WTC11 (cell line): Measurements from ENCODE around the gene PLD5. TPM values are rescaled to one million over a fixed set of nuclear protein-coding genes. Genes with fewer than 3 reads are reported as not detected.

ENCODE experiments used
- ATAC-seq: fragments of 200-7000 bp; cut with Tn5 transposase; 2 replicates; pipeline ENCODE4 v1.10.0; 2021; ENCODE audit warnings: mild to moderate bottlenecking, moderate library complexity
- CTCF ChIA-PET: fragments of 300-600 bp; sonication (Branson Sonifier 250); formaldehyde crosslinking; loops from one replicate; lab custom pipeline; 2021; ENCODE audit warnings: antibody characterized with exemption; lab: Charles Lee
- POLR2A ChIA-PET: fragments of 350-600 bp; sonication (Branson Sonifier 250); formaldehyde crosslinking; loops from one replicate; lab custom pipeline; 2021; ENCODE audit warnings: antibody characterized with exemption; lab: Charles Lee
- DNase-seq: peaks from one replicate; pipeline ENCODE4 v3.0.0; 2021; ENCODE audit warnings: low spot score
- H3K27ac Mint-ChIP-seq: 2 replicates; pipeline ENCODE4 v1.8.0; 2021; ENCODE audit warnings: mixed read lengths
- H3K27me3 Mint-ChIP-seq: 2 replicates; pipeline ENCODE4 v1.8.0; 2021; ENCODE audit warnings: low read depth, mild to moderate bottlenecking, moderate library complexity, mixed read lengths
- H3K36me3 Mint-ChIP-seq: 2 replicates; pipeline ENCODE4 v1.8.0; 2021; ENCODE audit warnings: mixed read lengths
- H3K4me1 Mint-ChIP-seq: 2 replicates; pipeline ENCODE4 v1.8.0; 2022; ENCODE audit warnings: mixed read lengths
- H3K4me3 Mint-ChIP-seq: 2 replicates; pipeline ENCODE4 v1.8.0; 2021; ENCODE audit warnings: mild to moderate bottlenecking, moderate library complexity, mixed read lengths
- H3K9me3 Mint-ChIP-seq: 2 replicates; pipeline ENCODE4 v1.8.0; 2021; ENCODE audit warnings: mixed read lengths
- AFF4 ChIP-seq: sonication (generic); formaldehyde crosslinking; IDR thresholded peaks from 2 replicates; pipeline ENCODE4 v1.8.1; 2023; ENCODE audit warnings: mild to moderate bottlenecking, missing genetic modification reagents, borderline replicate concordance
- ATF2 ChIP-seq: sonication (generic); formaldehyde crosslinking; IDR thresholded peaks from 2 replicates; pipeline ENCODE4 v1.8.1; 2022; ENCODE audit warnings: low read depth, missing genetic modification reagents, borderline replicate concordance
- ATF6 ChIP-seq: sonication (generic); formaldehyde crosslinking; IDR thresholded peaks from 2 replicates; pipeline ENCODE4 v1.8.1; 2023; ENCODE audit warnings: mild to moderate bottlenecking, missing genetic modification reagents
- CREM ChIP-seq: sonication (generic); formaldehyde crosslinking; IDR thresholded peaks from 2 replicates; pipeline ENCODE4 v1.8.1; 2022; ENCODE audit warnings: mild to moderate bottlenecking, missing genetic modification reagents, moderate library complexity
- ETV6 ChIP-seq: sonication (generic); formaldehyde crosslinking; IDR thresholded peaks from 2 replicates; pipeline ENCODE4 v1.8.1; 2022; ENCODE audit warnings: mild to moderate bottlenecking, missing genetic modification reagents
- FOXJ3 ChIP-seq: sonication (generic); formaldehyde crosslinking; IDR thresholded peaks from 2 replicates; pipeline ENCODE4 v1.9.0; 2021; ENCODE audit warnings: missing genetic modification reagents, mild to moderate bottlenecking, borderline replicate concordance
- FOXP4 ChIP-seq: sonication (generic); formaldehyde crosslinking; IDR thresholded peaks from 2 replicates; pipeline ENCODE4 v1.8.0; 2022; ENCODE audit warnings: mild to moderate bottlenecking, missing genetic modification reagents
- GTF2I ChIP-seq: fragments of 250-450 bp; sonication (Bioruptor Pico); conservative IDR thresholded peaks from 2 replicates; pipeline ENCODE4 v1.4.0; 2021; ENCODE audit warnings: mild to moderate bottlenecking
- HMGA2 ChIP-seq: fragments of 250-450 bp; sonication (Bioruptor Pico); IDR thresholded peaks from 2 replicates; pipeline ENCODE4 v1.4.0; 2021; ENCODE audit warnings: mild to moderate bottlenecking, moderate library complexity
- JAZF1 ChIP-seq: fragments of 250-450 bp; sonication (Bioruptor Pico); IDR thresholded peaks from 2 replicates; pipeline ENCODE4 v1.9.0; 2021; ENCODE audit warnings: moderate library complexity, mild to moderate bottlenecking, inconsistent platforms
- JUN ChIP-seq: sonication (generic); formaldehyde crosslinking; IDR thresholded peaks from 2 replicates; pipeline ENCODE4 v1.8.0; 2023; ENCODE audit warnings: mild to moderate bottlenecking, missing genetic modification reagents
- MXD4 ChIP-seq: fragments of 250-450 bp; sonication (Bioruptor Pico); IDR thresholded peaks from 2 replicates; pipeline ENCODE4 v1.8.0; 2021; ENCODE audit warnings: mild to moderate bottlenecking, moderate library complexity, borderline replicate concordance
- OVOL2 ChIP-seq: fragments of 250-450 bp; sonication (Bioruptor Pico); IDR thresholded peaks from 2 replicates; pipeline ENCODE4 v1.9.0; 2021; ENCODE audit warnings: mild to moderate bottlenecking, borderline replicate concordance
- RORB ChIP-seq: fragments of 250-450 bp; sonication (Bioruptor Pico); IDR thresholded peaks from 2 replicates; pipeline ENCODE4 v1.9.0; 2021; ENCODE audit warnings: mild to moderate bottlenecking
- SP1 ChIP-seq: sonication (generic); formaldehyde crosslinking; conservative IDR thresholded peaks from 2 replicates; pipeline ENCODE4 v1.8.1; 2022; ENCODE audit warnings: missing genetic modification reagents
- ZNF219 ChIP-seq: sonication (generic); formaldehyde crosslinking; IDR thresholded peaks from 2 replicates; pipeline ENCODE4 v1.8.0; 2023; ENCODE audit warnings: missing genetic modification reagents, mild to moderate bottlenecking, borderline replicate concordance
- ZNF263 ChIP-seq: sonication (generic); formaldehyde crosslinking; IDR thresholded peaks from 2 replicates; pipeline ENCODE4 v1.8.1; 2022; ENCODE audit warnings: low read depth, mild to moderate bottlenecking, moderate library complexity, missing genetic modification reagents
- ZNF281 ChIP-seq: sonication (generic); formaldehyde crosslinking; IDR thresholded peaks from 2 replicates; pipeline ENCODE4 v1.8.0; 2023; ENCODE audit warnings: mild to moderate bottlenecking, missing genetic modification reagents
- ZNF416 ChIP-seq: fragments of 250-450 bp; sonication (Bioruptor Pico); IDR thresholded peaks from 2 replicates; pipeline ENCODE4 v1.9.0; 2021; ENCODE audit warnings: mild to moderate bottlenecking, inconsistent platforms
- ZNF423 ChIP-seq: fragments of 250-450 bp; sonication (Bioruptor Pico); IDR thresholded peaks from 2 replicates; pipeline ENCODE4 v2.1.2; 2022; ENCODE audit warnings: mild to moderate bottlenecking, moderate library complexity
- total RNA-seq: library from RNA; stranded (reverse); gene quantifications from 3 replicates; pipeline ENCODE4 v1.2.3, GENCODE V29; 2021

The PLD5 gene
- total RNA-seq, 1 experiment from 2014 or later: 6.4 TPM

- Mint-ChIP-seq H3K4me3 (no peak overlapping the region), H3K27me3 (no peaks in the 10 kb centered on the region), H3K4me1 (peaks cover 7% of the 10 kb centered on the region), H3K27ac (no peak overlapping the region), H3K9me3 (no peaks in the 10 kb centered on the region), H3K36me3 (no peaks in the 10 kb centered on the region)
- ATAC-seq: no peak
- ChIA-PET CTCF (interaction anchor here (1.2 kb wide), 1 partner anchor 95 kb away, joined by 4 read pairs; no protein-coding TSS in a partner anchor), POLR2A (no interaction called here)
- TF ChIP-seq ZNF219 (no peak), ZNF281 (CRISPR knock-in tag) (no peak), ETV6 (no peak), ATF2 (no peak), CREM (CRISPR knock-in tag) (no peak), FOXJ3 (CRISPR knock-in tag) (no peak), MXD4 (CRISPR knock-in tag) (no peak), HMGA2 (CRISPR knock-in tag) (no peak), ZNF423 (CRISPR knock-in tag) (no peak)
- no peak for DNase-seq
Observed at GRCh38 chr1:242556759-242557158, 32.3 kb upstream of the PLD5 start.

GRCh38 chr1:242556276-242556675 is 31.8 kb upstream of the PLD5 start:
- Mint-ChIP-seq H3K27ac (no peak overlapping the region), H3K9me3 (no peaks in the 10 kb centered on the region), H3K4me3 (no peak overlapping the region), H3K27me3 (no peaks in the 10 kb centered on the region), H3K4me1 (peaks cover 7% of the 10 kb centered on the region), H3K36me3 (no peaks in the 10 kb centered on the region)
- DNase-seq: no peak
- ChIA-PET POLR2A (no interaction called here), CTCF (no interaction called here)
- TF ChIP-seq JAZF1 (CRISPR knock-in tag) (no peak), ZNF263 (CRISPR knock-in tag) (no peak), ATF6 (CRISPR knock-in tag) (no peak), FOXP4 (CRISPR knock-in tag) (no peak), OVOL2 (no peak)
- ATAC-seq: no peak

- DNase-seq (no peak), ATAC-seq (no peak)
- H3K4me3 Mint-ChIP-seq: no peak overlapping the region
- no peaks in the 10 kb centered on the region for H3K9me3 Mint-ChIP-seq
- H3K27me3 Mint-ChIP-seq: no peaks in the 10 kb centered on the region
- H3K36me3 Mint-ChIP-seq: no peaks in the 10 kb centered on the region
- ChIA-PET POLR2A (no interaction called here), CTCF (no interaction called here)
- TF ChIP-seq RORB (no peak), GTF2I (CRISPR knock-in tag) (no peak), ZNF423 (CRISPR knock-in tag) (no peak), AFF4 (no peak), SP1 (CRISPR knock-in tag) (no peak), ZNF416 (no peak), JUN (CRISPR knock-in tag) (no peak)
- H3K27ac Mint-ChIP-seq: no peak overlapping the region
- peaks cover 7% of the 10 kb centered on the region for H3K4me1 Mint-ChIP-seq
Observed at GRCh38 chr1:242554577-242554976, 30.1 kb upstream of the PLD5 start.
